Measurements from ENCODE around the gene LRP1B. TPM values are rescaled to one million over a fixed set of nuclear protein-coding genes. Genes with fewer than 3 reads are reported as not detected.

The LRP1B gene
- total and polyA plus RNA-seq, 2 donors (not counting 1 experiment from before 2014, with no cell fraction given): not detected

GRCh38 chr2:141187075-141187439, 943.8 kb downstream of the LRP1B start:
- Histone ChIP-seq H3K4me2 (replicated peaks; ENCODE audit: low read depth, low read length, poor library complexity, severe bottlenecking) (no peak overlapping the region), H4K20me1 (ENCODE audit: control insufficient read depth, insufficient read depth, low read length, poor library complexity, severe bottlenecking) (no peaks in the 10 kb centered on the region), H3K9ac (ENCODE audit: low read length) (no peak overlapping the region), H3K36me3 (replicated peaks in 1 of 2; ENCODE audit: control extremely low read depth in 1 of 2, control insufficient read depth in 1 of 2, extremely low read depth in 1 of 2, insufficient read depth in 2 of 2, low read length in 1 of 2) (no peaks in the 10 kb centered on the region), H3K4me1 (ENCODE audit: control insufficient read depth in 2 of 2, insufficient read depth in 2 of 2, low read length in 2 of 2) (no peaks in the 10 kb centered on the region), H3K4me3 (ENCODE audit: control extremely low read depth in 1 of 5, extremely low read depth in 1 of 5, insufficient read depth in 1 of 5, low read depth in 2 of 5, low read length in 4 of 5) (no peak overlapping the region), H3K27ac (ENCODE audit: low read length in 2 of 2) (no peak overlapping the region), H2AFZ (ENCODE audit: insufficient read depth, low read depth, low read length, poor library complexity, severe bottlenecking) (no peak overlapping the region), H3K27me3 (replicated peaks in 1 of 4; ENCODE audit: control extremely low read depth in 1 of 4, control insufficient read depth in 3 of 4, insufficient read depth in 4 of 4, low read length in 3 of 4) (no peaks in the 10 kb centered on the region), H3K9me3 (ENCODE audit: control extremely low read depth in 1 of 3, control insufficient read depth in 2 of 3, insufficient read depth in 1 of 3, low read length in 2 of 3) (no peaks in the 10 kb centered on the region), H3K79me2 (ENCODE audit: control insufficient read depth, insufficient read depth, low read length) (no peaks in the 10 kb centered on the region)
- Mint-ChIP-seq H3K4me1 (no peaks in the 10 kb centered on the region), H3K27ac (no peak overlapping the region), H3K4me3 (no peak overlapping the region), H3K9me3 (ENCODE audit: insufficient read depth) (no peaks in the 10 kb centered on the region), H3K27me3 (no peaks in the 10 kb centered on the region)
- POLR2A ChIA-PET: no interaction called here
- CTCF ChIA-PET: no interaction called here
- ATAC-seq (ENCODE audit: low read depth) (no peak), DNase-seq (no peak)
- 100% methylated on average over 1 of the region's 4 CpGs for WGBS (ENCODE audit: insufficient coverage)
- TF ChIP-seq EZH2 (IDR thresholded peaks at IDR 0.05; ENCODE audit: borderline replicate concordance, insufficient read depth, low read depth, low read length, poor library complexity, severe bottlenecking): no peak
- TF ChIP-seq CTCF (IDR thresholded peaks at IDR 0.05): no peak
- intact Hi-C loops (cut with micrococcal nuclease): no loop called here

GRCh38 chr2:141186413-141187074, 944.3 kb downstream of the LRP1B start:
- no peaks in the 10 kb centered on the region for H3K4me1 ChIP-seq (ENCODE audit: control insufficient read depth in 2 of 2, insufficient read depth in 2 of 2, low read length in 2 of 2)
- H3K27ac Mint-ChIP-seq: no peak overlapping the region
- no peak overlapping the region for H2AFZ ChIP-seq (ENCODE audit: insufficient read depth, low read depth, low read length, poor library complexity, severe bottlenecking)
- no peaks in the 10 kb centered on the region for H3K9me3 ChIP-seq (ENCODE audit: control extremely low read depth in 1 of 3, control insufficient read depth in 2 of 3, insufficient read depth in 1 of 3, low read length in 2 of 3)
- H3K36me3 ChIP-seq (replicated peaks in 1 of 2; ENCODE audit: control extremely low read depth in 1 of 2, control insufficient read depth in 1 of 2, extremely low read depth in 1 of 2, insufficient read depth in 2 of 2, low read length in 1 of 2): no peaks in the 10 kb centered on the region
- intact Hi-C loops (cut with micrococcal nuclease): no loop called here
- H3K4me3 ChIP-seq (ENCODE audit: control extremely low read depth in 1 of 5, extremely low read depth in 1 of 5, insufficient read depth in 1 of 5, low read depth in 2 of 5, low read length in 4 of 5): no peak overlapping the region
- ATAC-seq (ENCODE audit: low read depth) (no peak), DNase-seq (no peak)
- no peaks in the 10 kb centered on the region for H3K27me3 Mint-ChIP-seq
- H3K4me1 Mint-ChIP-seq: no peaks in the 10 kb centered on the region
- no peaks in the 10 kb centered on the region for H3K27me3 ChIP-seq (replicated peaks in 1 of 4; ENCODE audit: control extremely low read depth in 1 of 4, control insufficient read depth in 3 of 4, insufficient read depth in 4 of 4, low read length in 3 of 4)
- H3K79me2 ChIP-seq (ENCODE audit: control insufficient read depth, insufficient read depth, low read length): no peaks in the 10 kb centered on the region
- no peaks in the 10 kb centered on the region for H3K9me3 Mint-ChIP-seq (ENCODE audit: insufficient read depth)
- H3K4me2 ChIP-seq (replicated peaks; ENCODE audit: low read depth, low read length, poor library complexity, severe bottlenecking): no peak overlapping the region
- no peak overlapping the region for H3K4me3 Mint-ChIP-seq
- TF ChIP-seq CTCF (IDR thresholded peaks at IDR 0.05): no peak
- no peak for TF ChIP-seq EZH2 (IDR thresholded peaks at IDR 0.05; ENCODE audit: borderline replicate concordance, insufficient read depth, low read depth, low read length, poor library complexity, severe bottlenecking)
- ChIA-PET CTCF (no interaction called here), POLR2A (no interaction called here)
- H3K27ac ChIP-seq (ENCODE audit: low read length in 2 of 2): no peak overlapping the region
- no CpG with 5 or more reads among the region's 1 CpG for WGBS (ENCODE audit: insufficient coverage)
- H3K9ac ChIP-seq (ENCODE audit: low read length): no peak overlapping the region
- no peaks in the 10 kb centered on the region for H4K20me1 ChIP-seq (ENCODE audit: control insufficient read depth, insufficient read depth, low read length, poor library complexity, severe bottlenecking)
